ENCODE data around the gene MAGI1. TPM values are rescaled to one million over a fixed set of nuclear protein-coding genes. Genes with fewer than 3 reads are reported as not detected.

The MAGI1 gene
- total RNA-seq, 3 donors from 2014 or later, result 22.1 to 94.4 (median 70.5) TPM

- Histone ChIP-seq H3K27me3 (no peaks in the 10 kb centered on the region), H3K4me1 (peaks cover 0 to 5% of the 10 kb centered on the region in 2 donors), H3K4me3 (no peak overlapping the region), H3K36me3 (no peaks in the 10 kb centered on the region), H3K9me3 (no peaks in the 10 kb centered on the region), H3K27ac (no peak overlapping the region)
- intact Hi-C loops (cut with DNase I; ENCODE audit: low total_unique reads), result no loop called here
- TF ChIP-seq POLR2A (IDR thresholded peaks at IDR 0.05), result no peak
- TF ChIP-seq CTCF (IDR thresholded peaks at IDR 0.05), result no peak
- no peak for TF ChIP-seq POLR2AphosphoS5 (IDR thresholded peaks at IDR 0.05)
- no peak for DNase-seq (ENCODE audit: low spot score in 2 of 2)
Observed at GRCh38 chr3:65830948-65831732, 207.6 kb downstream of the MAGI1 start.

GRCh38 chr3:65829228-65829627, 209.5 kb downstream of the MAGI1 start:
- TF ChIP-seq POLR2A (IDR thresholded peaks at IDR 0.05) (no peak), POLR2AphosphoS5 (IDR thresholded peaks at IDR 0.05) (no peak), CTCF (IDR thresholded peaks at IDR 0.05) (no peak)
- Histone ChIP-seq H3K4me1 (peaks cover 0 to 5% of the 10 kb centered on the region in 2 donors), H3K27ac (no peak overlapping the region), H3K4me3 (no peak overlapping the region), H3K36me3 (no peaks in the 10 kb centered on the region), H3K27me3 (no peaks in the 10 kb centered on the region), H3K9me3 (no peaks in the 10 kb centered on the region)
- no peak for DNase-seq (ENCODE audit: low spot score in 2 of 2)
- intact Hi-C loops (cut with DNase I; ENCODE audit: low total_unique reads), result no loop called here

GRCh38 chr3:65828706-65829105, 210.0 kb downstream of the MAGI1 start:
- Histone ChIP-seq H3K4me1 (peaks cover 0 to 3% of the 10 kb centered on the region in 2 donors), H3K36me3 (no peaks in the 10 kb centered on the region), H3K4me3 (no peak overlapping the region), H3K9me3 (no peaks in the 10 kb centered on the region), H3K27ac (no peak overlapping the region), H3K27me3 (no peaks in the 10 kb centered on the region)
- TF ChIP-seq POLR2A (IDR thresholded peaks at IDR 0.05) (no peak), CTCF (IDR thresholded peaks at IDR 0.05) (no peak), POLR2AphosphoS5 (IDR thresholded peaks at IDR 0.05) (no peak)
- DNase-seq (ENCODE audit: low spot score in 2 of 2), result no peak
- intact Hi-C loops (cut with DNase I; ENCODE audit: low total_unique reads), result no loop called here

GRCh38 chr3:65827076-65827475, 211.6 kb downstream of the MAGI1 start:
- DNase-seq (ENCODE audit: low spot score in 2 of 2), result no peak
- H3K27me3 ChIP-seq, result no peaks in the 10 kb centered on the region
- H3K4me3 ChIP-seq, result no peak overlapping the region
- no peaks in the 10 kb centered on the region for H3K9me3 ChIP-seq
- H3K36me3 ChIP-seq, result peaks cover 4% of the 10 kb centered on the region
- H3K4me1 ChIP-seq, result no peaks in the 10 kb centered on the region
- no peak for TF ChIP-seq CTCF (IDR thresholded peaks at IDR 0.05)
- TF ChIP-seq POLR2AphosphoS5 (IDR thresholded peaks at IDR 0.05), result no peak
- no peak for TF ChIP-seq POLR2A (IDR thresholded peaks at IDR 0.05)
- no peak overlapping the region for H3K27ac ChIP-seq
- intact Hi-C loops (cut with DNase I; ENCODE audit: low total_unique reads), result no loop called here

- TF ChIP-seq POLR2AphosphoS5 (IDR thresholded peaks at IDR 0.05) (no peak), CTCF (IDR thresholded peaks at IDR 0.05) (no peak), POLR2A (IDR thresholded peaks at IDR 0.05) (no peak)
- Histone ChIP-seq H3K9me3 (no peaks in the 10 kb centered on the region), H3K27me3 (no peaks in the 10 kb centered on the region), H3K4me1 (no peaks in the 10 kb centered on the region), H3K27ac (no peak overlapping the region), H3K36me3 (peaks cover 4% of the 10 kb centered on the region), H3K4me3 (no peak overlapping the region)
- intact Hi-C loops (cut with DNase I; ENCODE audit: low total_unique reads), result no loop called here
- no peak for DNase-seq (ENCODE audit: low spot score in 2 of 2)
Observed at GRCh38 chr3:65824166-65824565, 214.6 kb downstream of the MAGI1 start.

Data from breast epithelium (tissue), 4 donors.